NCI-H2196 treated with DMSO at 0.1 percent for 48 hours (cell line): ENCODE data around the gene PKIG.

Experiments
- DNase-seq: peaks from one replicate; lab custom pipeline; 2025; ENCODE audit not compliant: unreplicated experiment; lab: John Stamatoyannopoulos, UW

The PKIG gene

GRCh38 chr20:44637042-44637441, 54.7 kb downstream of the PKIG start:
- DNase-seq, result no peak

GRCh38 chr20:44637522-44638372, 55.4 kb downstream of the PKIG start:
- no peak for DNase-seq

- no peak for DNase-seq
These were observed 58.1 kb downstream of the PKIG start for GRCh38 chr20:44640522-44640921.

- DNase-seq, result no peak
These were observed 58.9 kb downstream of the PKIG start for GRCh38 chr20:44641325-44641724.

GRCh38 chr20:44642203-44643153, 60.1 kb downstream of the PKIG start:
- peak; percentile 92 for DNase-seq

GRCh38 chr20:44643154-44643519, 60.8 kb downstream of the PKIG start:
- no peak for DNase-seq

- no peak for DNase-seq
These were observed 61.3 kb downstream of the PKIG start for GRCh38 chr20:44643596-44644229.

- DNase-seq, result no peak
These were observed 61.8 kb downstream of the PKIG start for GRCh38 chr20:44644230-44644617.

DNA sequence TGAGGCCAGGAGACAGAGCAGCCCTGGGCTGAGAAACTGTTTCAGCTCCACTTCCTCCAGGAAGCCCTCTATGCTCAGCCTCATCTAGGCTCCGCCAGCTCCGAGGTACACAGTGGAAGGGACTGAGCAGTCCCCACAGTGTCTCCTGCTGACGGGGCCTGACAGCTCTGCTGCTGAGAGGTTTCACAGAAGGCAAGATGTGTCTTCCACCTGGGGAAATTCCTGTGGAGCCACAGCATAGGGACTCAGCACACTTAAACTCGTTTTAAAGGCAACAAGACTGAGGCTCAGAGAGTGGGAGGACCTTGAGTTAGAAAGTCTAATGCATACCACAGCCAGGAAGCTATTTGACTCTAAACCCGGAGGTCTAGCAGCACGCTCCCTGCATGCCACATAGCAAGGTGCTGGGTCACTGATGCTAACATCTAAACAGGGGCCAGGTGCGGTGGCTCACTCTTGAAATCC, 62.3 kb downstream of the PKIG start:
- DNase-seq, result no peak

DNA sequence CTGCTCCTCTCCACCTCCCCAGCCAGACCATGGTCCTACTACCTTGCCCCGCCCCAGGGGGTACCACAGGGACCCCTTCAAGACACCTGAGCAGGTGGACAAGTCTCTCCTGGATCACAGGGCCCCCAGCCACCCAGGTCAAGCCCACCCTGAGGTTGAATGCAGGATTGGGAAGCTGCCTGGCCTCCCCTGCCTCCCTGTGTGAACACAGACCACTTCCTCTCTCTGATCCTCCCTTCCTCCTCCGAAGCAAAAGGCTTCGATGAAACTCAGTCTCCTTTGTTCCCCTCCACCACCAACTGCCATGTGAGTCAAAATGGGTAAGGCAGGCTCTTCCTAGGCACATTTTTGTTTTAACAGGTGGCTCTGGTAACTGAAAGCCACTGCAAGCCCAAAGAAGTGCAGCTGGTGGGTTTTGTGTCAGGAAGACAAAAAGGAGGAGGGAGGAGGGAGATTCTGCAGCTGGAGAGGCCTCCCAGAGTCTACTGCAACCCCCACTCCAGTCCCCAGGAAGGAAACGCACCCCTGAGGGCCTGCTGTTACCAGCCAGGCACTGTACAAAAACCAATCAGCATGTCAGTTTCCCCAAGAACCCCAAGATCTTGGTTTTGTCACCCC, 63.8 kb downstream of the PKIG start:
- peak; percentile 61 for DNase-seq

DNA sequence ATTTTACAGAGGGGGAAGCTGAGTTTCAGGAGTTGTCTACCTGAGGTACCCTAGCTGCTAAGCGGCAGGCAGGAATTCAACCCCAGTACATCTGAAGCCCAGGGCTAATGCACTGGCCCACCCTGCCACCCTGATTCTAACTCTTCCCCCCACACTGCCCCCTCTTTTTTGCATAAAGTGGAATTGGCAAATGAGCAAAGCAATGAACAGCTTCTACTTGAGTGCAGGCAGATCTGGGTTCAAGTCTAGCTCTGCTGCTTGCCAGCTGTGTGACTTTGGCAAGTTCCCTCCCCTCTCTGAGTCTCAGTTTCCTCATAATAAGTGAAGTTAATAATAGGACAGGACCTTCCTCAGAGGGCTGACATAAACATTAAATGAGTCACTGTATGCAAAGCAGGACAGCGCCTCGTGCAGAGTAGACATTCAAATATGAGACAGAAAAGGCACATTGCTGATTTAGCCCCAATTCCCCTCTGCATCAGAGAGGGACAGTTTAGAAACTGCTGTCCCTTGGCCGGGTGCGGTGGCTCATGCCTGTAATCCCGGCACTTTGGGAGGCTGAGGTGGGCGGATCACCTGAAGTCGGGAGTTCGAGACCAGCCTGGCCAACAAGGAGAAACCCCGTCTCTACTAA, 64.4 kb downstream of the PKIG start:
- no peak for DNase-seq

DNA sequence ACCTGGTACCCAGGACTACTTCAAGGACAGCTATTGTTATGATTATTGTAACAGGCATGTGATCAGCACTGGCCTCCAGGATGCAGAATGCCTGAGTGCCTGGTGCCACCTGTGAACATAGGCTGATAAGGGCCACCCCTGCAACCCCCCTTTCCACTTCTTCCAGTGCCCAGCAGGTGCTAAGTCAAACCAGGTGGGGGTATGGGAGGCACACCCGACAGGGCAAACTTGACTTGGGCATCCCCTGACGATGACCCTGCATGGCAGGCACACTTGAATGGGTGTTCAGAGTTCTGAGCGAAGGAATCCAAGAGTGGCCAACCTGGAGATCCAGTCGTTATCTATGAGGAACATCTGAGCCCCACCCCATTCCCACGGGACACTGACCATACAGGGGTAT, 65.7 kb downstream of the PKIG start:
- no peak for DNase-seq

- DNase-seq, result no peak
These were observed 66.2 kb downstream of the PKIG start for GRCh38 chr20:44648579-44648978.

DNA sequence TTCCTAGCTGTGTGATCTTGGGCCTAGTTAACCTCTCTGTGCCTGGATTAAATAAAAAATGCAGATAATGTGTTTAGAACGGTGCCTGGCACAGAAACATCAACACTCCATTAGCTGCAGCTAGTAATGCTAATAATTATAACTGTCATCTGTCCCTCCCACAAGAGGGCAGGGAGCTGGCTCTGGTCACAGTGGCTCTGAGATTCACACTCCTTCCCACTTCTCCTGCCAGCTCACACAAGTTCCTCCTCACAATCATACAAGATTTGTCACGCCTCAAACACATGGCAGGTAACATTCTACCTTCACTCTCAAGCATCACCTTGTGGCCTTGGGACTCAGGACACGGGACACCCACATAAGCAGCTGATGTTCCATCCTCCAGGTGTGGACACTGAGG, 66.7 kb downstream of the PKIG start:
- no peak for DNase-seq

DNA sequence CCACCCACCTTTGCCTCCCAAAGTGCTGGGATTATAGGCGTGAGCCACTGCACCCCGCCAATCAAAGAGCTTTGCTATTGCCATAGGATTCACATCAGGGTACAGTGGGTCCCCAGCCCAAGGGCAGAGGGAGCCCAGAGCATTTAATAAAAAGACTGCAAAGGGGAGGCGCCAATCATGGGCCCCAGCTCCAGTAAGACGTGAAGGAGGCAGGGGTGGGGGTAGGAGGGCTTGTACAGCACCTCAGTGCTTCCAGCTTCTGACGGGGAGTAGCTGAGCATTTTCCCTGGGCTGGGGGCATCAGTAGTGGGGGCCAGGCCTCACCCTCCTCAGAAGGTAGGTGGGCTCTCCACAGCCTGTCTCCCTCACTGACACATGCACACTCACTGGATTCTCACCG, 67.6 kb downstream of the PKIG start:
- no peak for DNase-seq

DNA sequence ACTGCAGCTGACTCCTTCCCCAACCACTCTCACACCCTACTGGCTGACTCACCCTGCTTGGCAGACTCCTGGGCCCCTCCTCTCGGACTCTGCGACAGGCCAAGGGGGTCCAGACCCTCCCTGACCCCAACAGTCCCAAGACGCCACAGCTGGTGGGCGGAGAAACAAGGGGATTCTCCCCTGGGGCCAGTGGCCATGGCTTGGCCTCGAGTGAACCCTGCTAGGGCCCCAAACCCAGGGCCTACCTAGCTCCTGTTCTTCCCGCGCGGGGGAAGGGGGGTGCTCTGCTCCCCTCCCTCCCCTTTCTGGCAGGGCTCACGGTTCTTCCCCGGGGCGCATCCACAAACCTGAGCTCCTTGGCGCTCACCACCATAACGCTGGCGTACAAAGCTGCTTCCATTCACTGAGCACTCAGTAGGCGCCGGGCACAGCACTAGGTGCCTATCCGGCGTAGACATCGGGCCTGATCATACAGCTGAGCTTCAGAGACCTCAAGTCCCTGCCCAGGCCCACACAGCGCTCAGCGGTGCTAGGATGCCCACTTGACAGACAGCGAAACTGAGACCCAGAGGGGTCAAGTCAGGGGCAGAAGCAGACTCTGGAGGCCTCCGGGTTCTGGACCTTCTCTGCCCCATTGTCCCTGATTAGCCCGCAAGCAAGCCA, 68.5 kb downstream of the PKIG start:
- no peak for DNase-seq

DNA sequence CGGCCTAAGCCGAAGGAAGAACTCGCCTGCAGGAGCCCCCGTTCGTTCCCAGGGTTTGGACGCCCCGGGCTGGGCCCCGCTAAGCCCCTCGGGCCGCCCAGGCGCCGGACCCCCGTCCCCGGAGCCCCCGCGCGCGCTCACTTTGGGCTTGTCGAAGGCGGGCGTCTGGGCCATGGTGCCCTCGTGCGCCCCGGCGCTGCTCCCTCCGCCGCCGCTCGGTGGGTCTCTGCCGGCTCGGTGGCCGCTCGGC, 69.0 kb downstream of the PKIG start:
- no peak for DNase-seq

DNA sequence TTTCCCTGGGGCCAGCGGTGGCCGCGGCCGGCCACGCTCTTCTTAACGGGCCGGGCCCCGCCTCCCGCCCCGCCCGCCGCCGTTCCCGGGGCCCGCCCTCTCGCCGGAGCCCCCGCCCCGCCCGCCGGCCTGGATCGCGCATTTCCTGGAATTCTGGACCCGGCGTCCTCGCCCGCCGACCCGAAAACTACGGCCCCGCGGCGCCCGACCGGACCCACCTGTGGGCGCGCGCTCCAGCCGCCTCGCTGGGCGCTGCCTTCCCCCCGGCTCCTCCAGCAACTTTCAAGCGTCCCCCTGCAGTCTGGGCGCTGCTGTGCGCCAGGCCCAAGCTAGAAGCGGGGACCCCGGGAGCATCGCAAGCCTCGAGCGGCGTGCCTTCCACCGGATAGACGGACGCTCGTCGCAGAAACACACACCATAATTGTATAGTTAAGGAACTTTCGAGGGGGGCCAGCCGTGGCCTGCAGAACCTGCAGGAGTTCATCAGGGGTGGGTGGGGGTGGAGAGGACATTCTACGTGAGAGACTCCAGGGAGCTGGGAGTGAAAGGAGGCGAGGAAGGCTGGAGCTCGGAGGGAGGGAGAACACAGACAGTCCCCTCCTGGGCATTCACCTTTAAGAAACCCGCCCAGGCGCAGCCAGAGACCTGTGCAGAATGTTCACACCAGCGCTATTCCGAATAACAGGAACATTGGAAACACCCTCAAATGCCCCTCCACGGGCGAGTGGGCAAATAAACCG, 69.5 kb downstream of the PKIG start, which contains the start of gene ADA:
Gene ADA, minus strand, starts transcription at position 16 of the 740 bp plus-strand sequence. CDS start 92 bp downstream, outside the sequence.
- DNase-seq, result peak; percentile 21

DNA sequence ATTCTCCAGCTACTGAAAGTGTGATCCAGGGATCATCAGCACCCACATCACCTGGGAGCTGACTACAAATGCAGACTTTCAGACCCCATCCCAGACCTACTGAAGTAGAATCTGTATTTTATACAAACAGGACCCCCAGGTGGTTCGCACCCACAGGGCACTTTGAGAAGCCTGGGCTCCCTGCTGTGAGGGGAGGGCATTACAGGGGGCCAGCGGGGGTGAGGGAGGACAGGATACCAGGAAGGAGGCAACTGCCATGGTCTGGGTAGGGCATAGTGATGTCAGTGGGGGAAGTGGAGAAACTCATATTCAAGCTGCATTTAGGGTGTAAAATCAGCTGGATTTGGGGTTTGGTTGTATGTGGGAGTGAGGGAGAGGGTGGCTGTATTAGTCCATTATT, 71.2 kb downstream of the PKIG start:
- DNase-seq, result no peak
